ENCODE measurements around the gene FASLG.
"Not testable (repeated sequence)": the region's sequence is repeated elsewhere in the genome, so short reads cannot be mapped to it uniquely, and the experiment has no call there.

The FASLG gene

GRCh38 chr1:172680733-172681275 lies 21.9 kb downstream of the FASLG start:
- H3K27ac ChIP-seq: no peak overlapping the region
- TF ChIP-seq Cebpa-rat (IDR thresholded peaks at IDR 0.05): no peak
- peaks cover 7 to 23% (median 13%) of the 10 kb centered on the region in 11 experiments; a peak in 20 of 22 replicates for H3K9me3 ChIP-seq (replicated peaks in 1 of 11)
- no peaks in the 10 kb centered on the region for H3K27me3 ChIP-seq
- no peak overlapping the region for H3K9ac ChIP-seq
- H3K4me3 ChIP-seq: no peak overlapping the region
- H3K4me1 ChIP-seq: peaks cover 0 to 11% (median 2%) of the 10 kb centered on the region in 10 experiments; a peak in 8 of 20 replicates
- H4K20me1 ChIP-seq: no peaks in the 10 kb centered on the region
- no peaks in the 10 kb centered on the region for H3K36me3 ChIP-seq
- no peak overlapping the region for H3K4me2 ChIP-seq

DNA sequence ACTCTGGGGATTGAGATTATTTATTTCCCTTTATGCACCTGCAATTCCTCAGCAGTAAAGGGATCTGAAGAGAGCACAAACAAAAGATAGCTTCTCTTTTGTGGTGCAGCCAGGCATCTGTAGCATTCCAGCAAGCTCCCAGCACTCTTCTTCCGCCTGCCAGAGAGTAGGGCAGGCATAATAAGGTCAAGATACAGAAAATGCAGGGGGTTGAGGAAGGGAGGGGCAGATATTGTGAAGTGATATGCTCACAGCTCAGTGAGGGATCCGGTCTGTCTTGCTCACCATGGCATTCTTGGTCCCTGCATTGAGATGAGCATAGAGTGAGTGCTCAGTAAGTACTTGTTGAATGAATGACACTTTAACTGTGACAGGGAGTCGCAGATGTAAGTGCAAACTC lies 23.9 kb downstream of the FASLG start:
- H3K9ac ChIP-seq: no peak overlapping the region
- H3K4me2 ChIP-seq: no peak overlapping the region
- no peaks in the 10 kb centered on the region for H3K36me3 ChIP-seq
- peaks cover 0 to 7% (median 0%) of the 10 kb centered on the region in 10 experiments; a peak in 4 of 20 replicates for H3K4me1 ChIP-seq
- no peaks in the 10 kb centered on the region for H4K20me1 ChIP-seq
- H3K27me3 ChIP-seq: no peaks in the 10 kb centered on the region
- no peak for TF ChIP-seq Cebpa-rat (IDR thresholded peaks at IDR 0.05)
- H3K4me3 ChIP-seq: no peak overlapping the region
- H3K9me3 ChIP-seq (replicated peaks in 1 of 11): peaks cover 7 to 15% (median 9%) of the 10 kb centered on the region in 11 experiments; a peak in 20 of 22 replicates
- no peak overlapping the region for H3K27ac ChIP-seq

DNA sequence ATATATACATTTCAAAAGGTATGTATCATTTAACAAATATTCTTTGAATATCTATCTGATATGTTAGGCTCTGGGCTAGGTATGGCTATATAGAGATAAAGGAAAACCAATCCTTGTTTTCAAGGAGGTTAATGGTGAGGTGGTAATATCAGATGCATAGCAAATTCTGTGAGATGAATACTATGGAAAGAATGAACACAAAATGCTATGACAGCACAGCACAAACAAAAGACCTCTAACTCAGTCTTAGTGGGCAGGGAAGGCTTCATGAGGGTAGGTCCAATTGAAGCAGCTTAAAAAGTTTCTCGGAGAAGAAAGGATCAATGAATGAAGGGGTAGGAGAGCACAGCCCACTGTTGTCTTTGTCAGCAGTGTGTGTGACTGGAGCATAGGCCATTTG lies 27.2 kb downstream of the FASLG start:
- H4K20me1 ChIP-seq: no peaks in the 10 kb centered on the region
- H3K36me3 ChIP-seq: no peaks in the 10 kb centered on the region
- peaks cover 0 to 6% (median 0%) of the 10 kb centered on the region in 11 experiments; a peak in 1 of 22 replicates for H3K9me3 ChIP-seq (replicated peaks in 1 of 11)
- no peaks in the 10 kb centered on the region for H3K27me3 ChIP-seq
- no peak overlapping the region for H3K27ac ChIP-seq
- H3K4me2 ChIP-seq: no peak overlapping the region
- no peak overlapping the region for H3K9ac ChIP-seq
- TF ChIP-seq Cebpa-rat (IDR thresholded peaks at IDR 0.05): no peak
- no peak overlapping the region for H3K4me3 ChIP-seq
- no peaks in the 10 kb centered on the region for H3K4me1 ChIP-seq

- not testable (repeated sequence) for H3K27ac ChIP-seq, H3K4me1 ChIP-seq, H4K20me1 ChIP-seq, H3K9ac ChIP-seq, H3K4me2 ChIP-seq, H3K4me3 ChIP-seq, H3K27me3 ChIP-seq, H3K36me3 ChIP-seq
- peaks cover 0 to 22% (median 8%) of the 10 kb centered on the region in 11 experiments; a peak in 11 of 22 replicates for H3K9me3 ChIP-seq (replicated peaks in 1 of 11)
Measured at GRCh38 chr1:172688428-172689085, 29.7 kb downstream of the FASLG start.

DNA sequence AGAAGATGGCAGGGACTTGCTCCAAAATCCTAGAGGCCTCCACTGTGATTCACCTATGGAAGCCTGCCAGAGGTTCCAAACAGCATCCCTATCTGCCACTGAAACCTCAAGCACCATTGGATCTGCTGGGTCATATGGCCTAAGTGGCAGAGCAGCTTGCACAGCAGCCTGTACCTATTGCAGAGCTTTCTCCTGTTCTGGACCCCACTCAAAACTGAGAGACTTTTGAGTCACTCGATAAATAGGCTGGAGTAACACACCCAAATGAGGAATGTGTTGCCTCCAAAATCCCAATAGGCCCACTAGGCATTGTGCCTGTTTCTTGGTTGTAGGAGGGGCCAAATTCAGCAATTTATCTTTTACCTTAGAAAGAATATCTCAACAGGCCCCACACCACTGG lies 32.0 kb downstream of the FASLG start:
- H3K27ac ChIP-seq, H3K27me3 ChIP-seq, H3K4me3 ChIP-seq, H3K4me1 ChIP-seq, H4K20me1 ChIP-seq, H3K36me3 ChIP-seq, H3K9ac ChIP-seq, H3K4me2 ChIP-seq: not testable (repeated sequence)
- H3K9me3 ChIP-seq (replicated peaks in 1 of 11): peaks cover 0 to 22% (median 8%) of the 10 kb centered on the region in 11 experiments; a peak in 11 of 22 replicates

GRCh38 chr1:172697534-172698002 lies 38.7 kb downstream of the FASLG start:
- peak overlapping the region in 3 of 11 experiments; percentile 1 to 22 (median 20); a peak in 3 of 22 replicates for H3K9ac ChIP-seq
- H3K4me1 ChIP-seq: peaks cover 34 to 51% (median 46%) of the 10 kb centered on the region in 10 experiments
- peak overlapping the region; percentile 48 to 88 (median 78) for H3K4me2 ChIP-seq
- H3K9me3 ChIP-seq (replicated peaks in 1 of 11): peaks cover 0 to 12% (median 8%) of the 10 kb centered on the region in 11 experiments; a peak in 11 of 22 replicates
- no peak overlapping the region for H3K4me3 ChIP-seq
- no peaks in the 10 kb centered on the region for H3K27me3 ChIP-seq
- H3K27ac ChIP-seq: peak overlapping the region in 9 of 11 experiments; percentile 24 to 69 (median 58); a peak in 14 of 22 replicates
- H3K36me3 ChIP-seq: no peaks in the 10 kb centered on the region
- TF ChIP-seq Cebpa-rat (IDR thresholded peaks at IDR 0.05): no peak
- H4K20me1 ChIP-seq: no peaks in the 10 kb centered on the region

- Histone ChIP-seq H3K27me3 (no peaks in the 10 kb centered on the region), H3K4me3 (no peak overlapping the region), H3K4me2 (peak overlapping the region; percentile 48 to 88 (median 78)), H3K4me1 (peaks cover 34 to 51% (median 46%) of the 10 kb centered on the region in 10 experiments), H4K20me1 (no peaks in the 10 kb centered on the region), H3K9ac (peak overlapping the region in 1 of 11 experiments; percentile 22; a peak in 1 of 22 replicates), H3K36me3 (no peaks in the 10 kb centered on the region), H3K9me3 (replicated peaks in 1 of 11) (peaks cover 0 to 5% (median 4%) of the 10 kb centered on the region in 11 experiments; a peak in 11 of 22 replicates), H3K27ac (peak overlapping the region in 8 of 11 experiments; percentile 56 to 69 (median 60); a peak in 14 of 22 replicates)
- TF ChIP-seq Cebpa-rat (IDR thresholded peaks at IDR 0.05): no peak
Measured at GRCh38 chr1:172698224-172698623, 39.3 kb downstream of the FASLG start.

DNA sequence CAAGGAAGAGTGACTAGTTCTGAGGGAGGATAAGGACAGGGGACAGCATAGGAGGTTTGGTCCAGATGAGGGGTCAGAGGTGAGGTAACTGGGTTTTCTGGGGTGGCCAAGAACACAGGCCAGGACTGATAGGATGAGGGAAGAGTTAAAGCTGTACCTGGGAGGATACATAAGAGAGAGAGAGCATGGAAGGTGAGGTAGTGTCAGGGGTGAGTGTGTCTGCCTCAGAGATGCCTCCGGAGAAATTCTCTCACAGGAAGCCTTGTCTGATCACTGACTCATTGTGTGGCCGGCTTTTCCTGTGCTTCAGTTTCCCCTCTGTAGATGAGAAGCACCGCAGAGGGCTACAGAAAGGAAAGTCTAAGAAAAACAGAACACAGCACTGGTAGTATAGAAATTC lies 40.2 kb downstream of the FASLG start:
- TF ChIP-seq Cebpa-rat (IDR thresholded peaks at IDR 0.05): no peak
- H3K4me3 ChIP-seq: no peak overlapping the region; a peak in 1 of 20 replicates
- peak overlapping the region; percentile 65 to 88 (median 78) for H3K4me2 ChIP-seq

DNA sequence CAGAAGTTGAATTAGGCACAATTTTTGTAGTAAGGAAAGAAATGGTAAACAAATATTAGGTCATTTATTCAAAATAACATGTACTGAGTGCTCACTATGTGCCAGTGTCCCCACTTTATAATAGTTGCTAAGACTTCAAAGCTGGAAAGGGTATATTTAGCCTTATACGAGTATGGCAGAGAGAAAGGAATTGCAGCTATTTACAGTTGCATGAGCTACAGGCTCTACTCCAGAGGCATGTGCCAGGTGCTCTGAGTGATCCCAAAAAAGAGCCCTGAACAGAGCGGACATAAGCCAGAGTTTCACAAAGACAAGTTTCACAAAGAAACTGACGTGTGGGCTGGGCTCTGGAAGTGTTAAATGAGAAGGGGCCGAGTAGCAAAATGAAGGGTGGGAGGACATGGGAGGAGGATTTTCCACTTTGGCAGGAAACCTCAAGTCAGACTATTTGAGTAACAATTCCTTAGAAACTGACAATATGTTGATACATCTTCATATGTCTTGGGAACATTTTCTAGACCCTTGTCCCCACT lies 40.9 kb downstream of the FASLG start:
- Histone ChIP-seq H3K4me2 (peak overlapping the region; percentile 65 to 88 (median 78)), H3K27ac (peak overlapping the region in 8 of 11 experiments; percentile 3 to 65 (median 54); a peak in 14 of 22 replicates), H3K4me1 (peaks cover 45 to 64% (median 58%) of the 10 kb centered on the region in 10 experiments), H3K36me3 (no peaks in the 10 kb centered on the region), H4K20me1 (no peaks in the 10 kb centered on the region), H3K9ac (peak overlapping the region in 1 of 11 experiments; percentile 17; a peak in 1 of 22 replicates), H3K27me3 (no peaks in the 10 kb centered on the region), H3K9me3 (replicated peaks in 1 of 11) (no peaks in the 10 kb centered on the region), H3K4me3 (peak overlapping the region in 1 of 10 experiments; percentile 22; a peak in 1 of 20 replicates)
- TF ChIP-seq Cebpa-rat (IDR thresholded peaks at IDR 0.05): no peak

More for the DNA sequence above, 40.2 kb downstream of the FASLG start:
- peak overlapping the region in 9 of 11 experiments; percentile 17 to 69 (median 58); a peak in 17 of 22 replicates for H3K27ac ChIP-seq
- H3K27me3 ChIP-seq: no peaks in the 10 kb centered on the region
- H3K4me1 ChIP-seq: peaks cover 38 to 58% (median 52%) of the 10 kb centered on the region in 10 experiments
- H3K36me3 ChIP-seq: no peaks in the 10 kb centered on the region
- no peaks in the 10 kb centered on the region for H3K9me3 ChIP-seq (replicated peaks in 1 of 11)
- H3K9ac ChIP-seq: peak overlapping the region in 4 of 11 experiments; percentile 12 to 44 (median 34); a peak in 4 of 22 replicates
- no peaks in the 10 kb centered on the region for H4K20me1 ChIP-seq
